Caco-2 (cell line): ENCODE measurements around the gene FMOD. TPM values are rescaled to one million over a fixed set of nuclear protein-coding genes. Genes with fewer than 3 reads are reported as not detected.

Experiments used
- BruUV-seq: library from RNA; stranded (reverse); fragments of 400-500 nt; replicated peaks from 2 replicates; lab custom pipeline; 2021; lab: Mats Ljungman, UMichigan
- CTCF ChIA-PET: fragments of 300-600 bp; sonication (Branson Sonifier 250); formaldehyde crosslinking; loops from one replicate; lab custom pipeline; 2022; ENCODE audit warnings: antibody characterized with exemption; lab: Charles Lee
- POLR2A ChIA-PET: fragments of 300-600 bp; sonication (Branson Sonifier 250); formaldehyde crosslinking; loops from one replicate; lab custom pipeline; 2022; ENCODE audit warnings: antibody characterized with exemption; lab: Charles Lee
- DNase-seq, 2 experiments: peaks; one replicate each; pipeline versions ENCODE4 v3.0.0 to v3.0.0-alpha.2; 2020 to 2022
- H3K27me3 ChIP-seq: replicated peaks from 2 replicates; pipeline ENCODE4 v1.6.0; 2011; ENCODE audit warnings: low read length; ENCODE audit not compliant: control insufficient read depth, insufficient read depth
- H3K36me3 ChIP-seq: 2 replicates; pipeline ENCODE4 v1.5.1; 2011; ENCODE audit warnings: low read length; ENCODE audit not compliant: control insufficient read depth, insufficient read depth
- H3K4me1 ChIP-seq: fragments of 250-450 bp; sonication (Bioruptor Pico); 2 replicates; pipeline ENCODE4 v1.5.1; 2020; ENCODE audit warnings: mild to moderate bottlenecking
- H3K4me3 ChIP-seq: 2 replicates; pipeline ENCODE4 v1.5.1; 2011; ENCODE audit warnings: low read depth, mild to moderate bottlenecking, control low read depth, low read length
- H3K9me3 ChIP-seq: fragments of 250-450 bp; sonication (Bioruptor Pico); 2 replicates; pipeline ENCODE4 v1.5.1; 2020; ENCODE audit warnings: mild to moderate bottlenecking, moderate library complexity
- H3K27ac Mint-ChIP-seq: one replicate; pipeline ENCODE4 v1.8.0; 2022; ENCODE audit warnings: mixed read lengths; ENCODE audit not compliant: unreplicated experiment
- H3K27me3 Mint-ChIP-seq: one replicate; pipeline ENCODE4 v1.8.0; 2022; ENCODE audit warnings: mixed read lengths; ENCODE audit not compliant: insufficient read depth, unreplicated experiment
- H3K36me3 Mint-ChIP-seq: one replicate; pipeline ENCODE4 v1.8.0; 2022; ENCODE audit warnings: mild to moderate bottlenecking, mixed read lengths; ENCODE audit not compliant: insufficient read depth, unreplicated experiment
- H3K4me1 Mint-ChIP-seq: one replicate; pipeline ENCODE4 v1.8.0; 2022; ENCODE audit warnings: low read depth, mixed read lengths; ENCODE audit not compliant: unreplicated experiment
- H3K4me3 Mint-ChIP-seq: one replicate; pipeline ENCODE4 v1.8.0; 2022; ENCODE audit warnings: mild to moderate bottlenecking, moderate library complexity, mixed read lengths; ENCODE audit not compliant: unreplicated experiment
- H3K9me3 Mint-ChIP-seq: one replicate; pipeline ENCODE4 v1.8.0; 2022; ENCODE audit warnings: mixed read lengths; ENCODE audit not compliant: unreplicated experiment
- CTCF ChIP-seq, 2 experiments: fragments of 200-600 bp in 1 of 2; IDR thresholded peaks; 1 replicate in 1 of 2; 2 replicates in 1 of 2; pipeline versions ENCODE4 v1.5.1 to v1.8.0; 2011 to 2022; ENCODE audit warnings: antibody characterized with exemption in 1 of 2, control low read depth in 1 of 2, inconsistent platforms in 1 of 2, low read depth in 1 of 2, low read length in 1 of 2, mild to moderate bottlenecking in 1 of 2, moderate library complexity in 1 of 2; ENCODE audit not compliant: insufficient read depth in 1 of 2, severe bottlenecking in 1 of 2, unreplicated experiment in 1 of 2
- intact Hi-C: fragments of 100-400 bp; cut with micrococcal nuclease; formaldehyde crosslinking; loops from one replicate; pipeline ENCODE4 v1.10.0; 2022; ENCODE audit not compliant: unreplicated experiment
- total RNA-seq: library from RNA; stranded (reverse); gene quantifications from 2 replicates; pipeline ENCODE4 v1.2.3, GENCODE V29; 2022

Gene FMOD
- total RNA-seq, 1 experiment from 2014 or later: 32.6 TPM

GRCh38 chr1:203321273-203322052 is 29.5 kb downstream of the FMOD start:
- no peaks in the 10 kb centered on the region for H3K27me3 ChIP-seq
- POLR2A ChIA-PET: interaction anchor here (0.5 kb wide), 1 partner anchor 1311 kb away, joined by 3 read pairs; the partner anchor contains the start of gene ELF3

GRCh38 chr1:203320591-203321272 is 30.2 kb downstream of the FMOD start:
- peaks cover 18% of the 10 kb centered on the region for H3K4me1 ChIP-seq
- no peak for TF ChIP-seq CTCF (IDR thresholded peaks at IDR 0.05; ENCODE audit: insufficient read depth in 1 of 2, low read depth in 1 of 2, low read length in 1 of 2, severe bottlenecking in 1 of 2, unreplicated experiment in 1 of 2)
- H3K27ac Mint-ChIP-seq: peak overlapping the region; percentile 31
- no peaks in the 10 kb centered on the region for H3K9me3 Mint-ChIP-seq
- ChIA-PET CTCF (interaction anchor here (0.8 to 1.2 kb wide), 3 partner anchors 34 to 51 kb away, joined by 4 to 6 read pairs (median 5); no protein-coding TSS in a partner anchor), POLR2A (interaction anchor here (0.5 kb wide), 1 partner anchor 1310 kb away, joined by 3 read pairs; the partner anchor contains the start of gene ELF3)
- peaks cover 20% of the 10 kb centered on the region for H3K4me1 Mint-ChIP-seq
- H3K27me3 ChIP-seq: no peaks in the 10 kb centered on the region
- DNase-seq: no peak
- intact Hi-C loops: loop anchor here (10.0 kb wide), 1 partner anchor 286 kb away; no protein-coding TSS in a partner anchor
- H3K27me3 Mint-ChIP-seq: peaks cover 4% of the 10 kb centered on the region
- no peaks in the 10 kb centered on the region for H3K9me3 ChIP-seq
- no peak overlapping the region for H3K4me3 Mint-ChIP-seq
- BruUV-seq: no TSS peak
- H3K36me3 ChIP-seq: no peaks in the 10 kb centered on the region
- H3K36me3 Mint-ChIP-seq: no peaks in the 10 kb centered on the region
- H3K4me3 ChIP-seq: no peak overlapping the region

More at GRCh38 chr1:203321273-203322052, 29.5 kb downstream of the FMOD start:
- Histone ChIP-seq H3K4me1 (peaks cover 12% of the 10 kb centered on the region), H3K36me3 (no peaks in the 10 kb centered on the region), H3K9me3 (no peaks in the 10 kb centered on the region), H3K4me3 (no peak overlapping the region)
- H3K9me3 Mint-ChIP-seq: no peaks in the 10 kb centered on the region
- intact Hi-C loops: loop anchor here (10.0 kb wide), 1 partner anchor 287 kb away; no protein-coding TSS in a partner anchor
- peaks cover 17% of the 10 kb centered on the region for H3K4me1 Mint-ChIP-seq
- H3K36me3 Mint-ChIP-seq: no peaks in the 10 kb centered on the region
- no peak overlapping the region for H3K4me3 Mint-ChIP-seq
- H3K27ac Mint-ChIP-seq: peak overlapping the region; percentile 31
- BruUV-seq: no TSS peak
- DNase-seq: no peak
- CTCF ChIA-PET: interaction anchor here (0.8 to 1.2 kb wide), 3 partner anchors 35 to 52 kb away, joined by 4 to 6 read pairs (median 5); no protein-coding TSS in a partner anchor
- TF ChIP-seq CTCF (IDR thresholded peaks at IDR 0.05; ENCODE audit: insufficient read depth in 1 of 2, low read depth in 1 of 2, low read length in 1 of 2, severe bottlenecking in 1 of 2, unreplicated experiment in 1 of 2): no peak
- peaks cover 4% of the 10 kb centered on the region for H3K27me3 Mint-ChIP-seq

GRCh38 chr1:203318229-203318517 is 32.7 kb downstream of the FMOD start:
- peaks cover 20% of the 10 kb centered on the region for H3K4me1 Mint-ChIP-seq

More at GRCh38 chr1:203318229-203318517, 32.7 kb downstream of the FMOD start:
- no TSS peak for BruUV-seq
- POLR2A ChIA-PET: no interaction called here
- no peaks in the 10 kb centered on the region for H3K9me3 ChIP-seq
- peaks cover 2% of the 10 kb centered on the region for H3K27me3 Mint-ChIP-seq
- TF ChIP-seq CTCF (IDR thresholded peaks at IDR 0.05; ENCODE audit: insufficient read depth in 1 of 2, low read depth in 1 of 2, low read length in 1 of 2, severe bottlenecking in 1 of 2, unreplicated experiment in 1 of 2): no peak
- H3K9me3 Mint-ChIP-seq: no peaks in the 10 kb centered on the region
- H3K36me3 ChIP-seq: no peaks in the 10 kb centered on the region
- no peak overlapping the region for H3K4me3 Mint-ChIP-seq
- intact Hi-C loops: no loop called here
- H3K4me3 ChIP-seq: no peak overlapping the region
- peaks cover 18% of the 10 kb centered on the region for H3K4me1 ChIP-seq
- H3K36me3 Mint-ChIP-seq: no peaks in the 10 kb centered on the region
- DNase-seq: no peak
- no peaks in the 10 kb centered on the region for H3K27me3 ChIP-seq
- H3K27ac Mint-ChIP-seq: no peak overlapping the region
- CTCF ChIA-PET: no interaction called here
